ENCODE data around the gene RNF223. TPM values are rescaled to one million over a fixed set of nuclear protein-coding genes. Genes with fewer than 3 reads are reported as not detected.

RNF223 gene
- total and polyA plus RNA-seq, 2 experiments from 2014 or later = not detected

- WGBS, 2 experiments (ENCODE audit: low coverage in 1 of 2, low lambda C conversion rate in 2 of 2, missing lambda C conversion rate in 2 of 2) = 78 to 82% methylated on average over 26 to 52 of the region's 56 CpGs
- no peaks in the 10 kb centered on the region for H3K27me3 ChIP-seq (replicated peaks; ENCODE audit: insufficient read depth)
- TF ChIP-seq EZH2 (IDR thresholded peaks at IDR 0.05; ENCODE audit: insufficient read depth, poor library complexity, severe bottlenecking) (no peak), EZH2phosphoT487 (IDR thresholded peaks at IDR 0.05; ENCODE audit: insufficient read depth, low read depth) (no peak)
- no peaks in the 10 kb centered on the region for H3K4me1 ChIP-seq (ENCODE audit: insufficient read depth)
- H3K4me3 ChIP-seq = no peak overlapping the region
- in situ Hi-C loops (cut with MboI) = no loop called here
- no peak overlapping the region for H3K4me2 ChIP-seq (ENCODE audit: unreplicated experiment)
- no peaks in the 10 kb centered on the region for H3K9me2 ChIP-seq (ENCODE audit: insufficient read depth)
- H3K9ac ChIP-seq = no peak overlapping the region
- no peaks in the 10 kb centered on the region for H3F3A ChIP-seq (ENCODE audit: insufficient read depth)
- H3K79me2 ChIP-seq (ENCODE audit: insufficient read depth) = no peaks in the 10 kb centered on the region
- no peaks in the 10 kb centered on the region for H3K9me3 ChIP-seq (ENCODE audit: low read depth)
- H3K36me3 ChIP-seq (ENCODE audit: low read depth) = no peaks in the 10 kb centered on the region
- DNase-seq = no peak
- H3K27ac ChIP-seq = no peak overlapping the region
- no peaks in the 10 kb centered on the region for H4K20me1 ChIP-seq (ENCODE audit: insufficient read depth)
- no peak overlapping the region for H2AFZ ChIP-seq
Observed at GRCh38 chr1:1071486-1072298, 2.4 kb downstream of the RNF223 start.

- no peak overlapping the region for H3K4me3 ChIP-seq
- no peaks in the 10 kb centered on the region for H3K79me2 ChIP-seq (ENCODE audit: insufficient read depth)
- no peak overlapping the region for H3K4me2 ChIP-seq (ENCODE audit: unreplicated experiment)
- peak; percentile 66 for DNase-seq
- H4K20me1 ChIP-seq (ENCODE audit: insufficient read depth) = no peaks in the 10 kb centered on the region
- no peaks in the 10 kb centered on the region for H3K9me2 ChIP-seq (ENCODE audit: insufficient read depth)
- H3K4me1 ChIP-seq (ENCODE audit: insufficient read depth) = no peaks in the 10 kb centered on the region
- no peaks in the 10 kb centered on the region for H3F3A ChIP-seq (ENCODE audit: insufficient read depth)
- no peak overlapping the region for H3K27ac ChIP-seq
- in situ Hi-C loops (cut with MboI) = no loop called here
- H2AFZ ChIP-seq = peak overlapping the region; percentile 63; the same call in 1 of the 2 replicates
- TF ChIP-seq EZH2 (IDR thresholded peaks at IDR 0.05; ENCODE audit: insufficient read depth, poor library complexity, severe bottlenecking) (no peak), EZH2phosphoT487 (IDR thresholded peaks at IDR 0.05; ENCODE audit: insufficient read depth, low read depth) (no peak)
- H3K36me3 ChIP-seq (ENCODE audit: low read depth) = no peaks in the 10 kb centered on the region
- no peaks in the 10 kb centered on the region for H3K27me3 ChIP-seq (replicated peaks; ENCODE audit: insufficient read depth)
- WGBS, 2 experiments (ENCODE audit: low coverage in 1 of 2, low lambda C conversion rate in 2 of 2, missing lambda C conversion rate in 2 of 2) = 55 to 59% methylated on average over 37 to 39 of the region's 40 CpGs
- no peak overlapping the region for H3K9ac ChIP-seq
- H3K9me3 ChIP-seq (ENCODE audit: low read depth) = no peaks in the 10 kb centered on the region
Observed at GRCh38 chr1:1069711-1070676, 4.1 kb downstream of the RNF223 start.

- no peaks in the 10 kb centered on the region for H4K20me1 ChIP-seq (ENCODE audit: insufficient read depth)
- H3K4me1 ChIP-seq (ENCODE audit: insufficient read depth) = no peaks in the 10 kb centered on the region
- H3K9me3 ChIP-seq (ENCODE audit: low read depth) = no peaks in the 10 kb centered on the region
- H3K9me2 ChIP-seq (ENCODE audit: insufficient read depth) = no peaks in the 10 kb centered on the region
- peak overlapping the region; percentile 66 for H3K4me3 ChIP-seq
- DNase-seq = peak; percentile 60
- no peak overlapping the region for H3K4me2 ChIP-seq (ENCODE audit: unreplicated experiment)
- TF ChIP-seq EZH2phosphoT487 (IDR thresholded peaks at IDR 0.05; ENCODE audit: insufficient read depth, low read depth) = no peak
- no peak for TF ChIP-seq EZH2 (IDR thresholded peaks at IDR 0.05; ENCODE audit: insufficient read depth, poor library complexity, severe bottlenecking)
- in situ Hi-C loops (cut with MboI) = no loop called here
- H3K27me3 ChIP-seq (replicated peaks; ENCODE audit: insufficient read depth) = no peaks in the 10 kb centered on the region
- no peak overlapping the region for H3K9ac ChIP-seq
- WGBS, 2 experiments (ENCODE audit: low coverage in 1 of 2, low lambda C conversion rate in 2 of 2, missing lambda C conversion rate in 2 of 2) = 4 to 8% methylated on average over 35 to 51 of the region's 75 CpGs
- H3K36me3 ChIP-seq (ENCODE audit: low read depth) = no peaks in the 10 kb centered on the region
- H3K79me2 ChIP-seq (ENCODE audit: insufficient read depth) = no peaks in the 10 kb centered on the region
- no peak overlapping the region for H3K27ac ChIP-seq
- H2AFZ ChIP-seq = peak overlapping the region; percentile 63
- H3F3A ChIP-seq (ENCODE audit: insufficient read depth) = no peaks in the 10 kb centered on the region
Observed at GRCh38 chr1:1069056-1069710, 4.9 kb downstream of the RNF223 start.

GRCh38 chr1:1068517-1069055 lies 5.5 kb downstream of the RNF223 start:
- Histone ChIP-seq H4K20me1 (ENCODE audit: insufficient read depth) (no peaks in the 10 kb centered on the region), H3K4me3 (no peak overlapping the region), H3K27ac (no peak overlapping the region), H3K9ac (no peak overlapping the region), H3K9me3 (ENCODE audit: low read depth) (no peaks in the 10 kb centered on the region), H3K4me1 (ENCODE audit: insufficient read depth) (no peaks in the 10 kb centered on the region), H2AFZ (no peak overlapping the region), H3K9me2 (ENCODE audit: insufficient read depth) (no peaks in the 10 kb centered on the region), H3K4me2 (ENCODE audit: unreplicated experiment) (no peak overlapping the region), H3K36me3 (ENCODE audit: low read depth) (no peaks in the 10 kb centered on the region), H3K27me3 (replicated peaks; ENCODE audit: insufficient read depth) (no peaks in the 10 kb centered on the region), H3K79me2 (ENCODE audit: insufficient read depth) (no peaks in the 10 kb centered on the region), H3F3A (ENCODE audit: insufficient read depth) (no peaks in the 10 kb centered on the region)
- WGBS, 2 experiments (ENCODE audit: low coverage in 1 of 2, low lambda C conversion rate in 2 of 2, missing lambda C conversion rate in 2 of 2) = 7 to 8% methylated on average over 25 to 49 of the region's 55 CpGs
- no peak for DNase-seq
- TF ChIP-seq EZH2phosphoT487 (IDR thresholded peaks at IDR 0.05; ENCODE audit: insufficient read depth, low read depth) (no peak), EZH2 (IDR thresholded peaks at IDR 0.05; ENCODE audit: insufficient read depth, poor library complexity, severe bottlenecking) (no peak)
- in situ Hi-C loops (cut with MboI) = no loop called here
